WI38 (cell line): ENCODE results near the gene CSF2RB.

ENCODE experiments used
- H3K4me3 ChIP-seq: 2 replicates; pipeline ENCODE4 v1.5.1; 2011; ENCODE audit warnings: low read depth, mild to moderate bottlenecking, control low read depth, low read length
- TF ChIP-seq, protein P1 (sequence below): IDR thresholded peaks from 2 replicates; pipeline ENCODE4 v1.5.1; 2012; ENCODE audit warnings: low read depth, mild to moderate bottlenecking, control low read depth, low read length

Gene CSF2RB

DNA sequence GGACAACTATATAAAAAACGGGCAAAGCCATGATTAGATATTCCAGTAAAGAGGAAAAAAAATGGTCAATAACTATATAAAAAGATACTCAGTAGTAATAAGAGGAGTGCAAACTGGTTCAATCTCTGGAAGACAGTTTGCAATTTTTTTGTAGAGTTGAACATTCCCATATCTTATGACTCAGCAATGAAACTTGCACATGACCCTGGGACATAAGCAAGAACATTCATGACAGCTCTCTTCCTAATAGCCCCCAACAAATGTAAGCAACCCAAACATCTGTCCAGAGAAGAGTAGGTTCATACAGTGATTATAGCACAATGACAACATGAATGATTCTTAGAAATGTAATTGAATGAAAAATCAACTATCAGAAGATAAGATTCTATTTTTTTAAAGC is 21.8 kb upstream of the CSF2RB start:
- no peak overlapping the region for H3K4me3 ChIP-seq

DNA sequence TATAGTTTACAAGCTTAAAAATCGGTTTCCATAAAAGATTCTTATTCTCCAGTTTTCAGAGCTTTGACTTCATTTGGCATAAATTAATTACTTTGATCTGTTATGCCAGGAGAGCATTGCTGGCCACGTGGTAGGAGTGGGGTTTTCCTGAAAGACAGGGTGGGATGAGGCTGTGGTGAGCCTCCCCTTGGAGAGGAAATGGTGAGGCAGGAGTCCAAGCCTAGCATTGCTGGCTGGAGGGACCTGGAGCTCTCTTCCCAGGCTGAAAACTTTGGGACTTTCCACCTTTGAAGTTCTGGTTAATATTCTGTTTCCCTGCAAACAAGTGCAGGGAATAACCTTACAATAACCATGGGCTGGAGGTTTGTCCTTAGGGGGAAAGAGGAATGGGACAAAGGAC is 21.1 kb upstream of the CSF2RB start:
- H3K4me3 ChIP-seq = no peak overlapping the region
- TF ChIP-seq, protein P1, sequence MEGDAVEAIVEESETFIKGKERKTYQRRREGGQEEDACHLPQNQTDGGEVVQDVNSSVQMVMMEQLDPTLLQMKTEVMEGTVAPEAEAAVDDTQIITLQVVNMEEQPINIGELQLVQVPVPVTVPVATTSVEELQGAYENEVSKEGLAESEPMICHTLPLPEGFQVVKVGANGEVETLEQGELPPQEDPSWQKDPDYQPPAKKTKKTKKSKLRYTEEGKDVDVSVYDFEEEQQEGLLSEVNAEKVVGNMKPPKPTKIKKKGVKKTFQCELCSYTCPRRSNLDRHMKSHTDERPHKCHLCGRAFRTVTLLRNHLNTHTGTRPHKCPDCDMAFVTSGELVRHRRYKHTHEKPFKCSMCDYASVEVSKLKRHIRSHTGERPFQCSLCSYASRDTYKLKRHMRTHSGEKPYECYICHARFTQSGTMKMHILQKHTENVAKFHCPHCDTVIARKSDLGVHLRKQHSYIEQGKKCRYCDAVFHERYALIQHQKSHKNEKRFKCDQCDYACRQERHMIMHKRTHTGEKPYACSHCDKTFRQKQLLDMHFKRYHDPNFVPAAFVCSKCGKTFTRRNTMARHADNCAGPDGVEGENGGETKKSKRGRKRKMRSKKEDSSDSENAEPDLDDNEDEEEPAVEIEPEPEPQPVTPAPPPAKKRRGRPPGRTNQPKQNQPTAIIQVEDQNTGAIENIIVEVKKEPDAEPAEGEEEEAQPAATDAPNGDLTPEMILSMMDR = no peak

More for the DNA sequence above, 21.8 kb upstream of the CSF2RB start:
- TF ChIP-seq, protein P1 = no peak

DNA sequence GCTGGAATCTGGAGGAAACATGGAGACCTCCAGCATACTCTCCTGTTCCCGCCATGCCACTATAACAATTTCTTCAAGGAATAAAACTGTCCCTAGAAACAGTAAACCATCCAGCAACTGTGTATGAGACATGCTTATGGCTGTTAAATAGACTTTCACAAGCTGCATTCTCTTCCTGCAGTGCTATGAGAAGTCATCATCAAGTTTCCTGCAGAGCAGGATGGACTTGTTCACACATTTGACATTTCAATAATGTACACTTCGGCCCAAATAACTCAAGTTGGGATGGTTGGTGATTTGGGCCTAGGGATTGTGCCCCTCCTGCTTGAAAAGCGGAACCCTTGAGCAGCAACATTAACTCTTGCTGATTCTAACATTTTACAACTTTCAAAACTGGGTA is 20.2 kb upstream of the CSF2RB start:
- TF ChIP-seq, protein P1 = no peak
- no peak overlapping the region for H3K4me3 ChIP-seq

DNA sequence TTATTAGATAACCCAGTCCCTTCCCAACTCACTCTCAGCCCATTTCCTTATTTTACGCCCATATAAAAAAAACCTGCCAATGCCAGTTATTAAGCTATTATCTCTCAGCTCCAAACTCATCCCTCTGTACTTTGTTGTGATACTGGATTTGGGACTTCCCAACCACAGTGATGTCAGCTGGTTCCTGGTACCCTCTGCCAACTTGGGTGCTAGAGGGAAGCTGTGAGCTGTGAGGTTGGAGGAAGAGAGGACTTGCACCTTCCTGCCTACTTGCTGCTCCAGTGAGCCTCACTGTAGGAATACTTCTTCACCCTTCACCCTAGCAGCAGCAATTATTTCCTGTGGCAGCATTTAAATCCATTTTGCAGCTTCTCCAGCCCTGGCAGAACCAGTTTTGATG is 19.2 kb upstream of the CSF2RB start:
- no peak overlapping the region for H3K4me3 ChIP-seq
- TF ChIP-seq, protein P1 = no peak

DNA sequence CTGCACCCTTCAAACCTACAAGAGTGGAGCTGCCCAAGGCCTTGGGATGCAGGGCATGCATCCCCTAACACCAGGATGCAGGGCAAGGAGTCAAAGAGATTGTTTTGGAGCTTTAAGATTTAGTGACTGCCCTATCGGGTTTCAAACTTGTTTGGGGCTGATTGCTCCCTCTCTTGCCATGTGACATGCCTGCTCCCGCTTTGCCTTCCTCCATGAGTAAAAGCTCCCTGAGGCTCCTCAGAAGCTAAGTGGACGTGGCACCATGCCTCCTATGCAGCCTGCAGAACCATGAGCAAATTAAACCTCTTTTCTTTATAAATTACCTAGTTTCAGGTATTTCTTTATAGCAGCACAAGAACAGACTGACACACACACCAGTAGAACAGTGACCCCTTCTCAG is 15.8 kb upstream of the CSF2RB start:
- TF ChIP-seq, protein P1 = no peak
- H3K4me3 ChIP-seq = no peak overlapping the region

DNA sequence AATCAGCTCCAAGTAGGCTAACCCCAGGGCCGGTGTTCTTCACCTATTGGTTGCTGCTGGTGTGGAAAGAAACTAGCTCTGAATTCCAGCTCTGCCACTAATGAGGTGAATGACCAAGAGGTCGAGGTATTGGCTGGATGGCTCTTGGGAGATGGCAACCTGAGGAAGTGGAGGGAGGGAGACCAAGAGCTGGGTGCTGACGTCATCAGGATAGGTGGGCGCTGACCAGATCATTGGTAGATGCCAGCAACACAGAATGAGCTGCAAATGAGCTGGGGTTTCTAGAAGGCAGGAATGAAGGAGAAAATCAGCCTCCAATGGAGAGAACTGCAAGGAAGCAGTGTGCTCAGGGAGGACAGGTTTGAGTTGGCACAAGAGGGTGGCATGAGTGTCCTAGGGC is 14.7 kb upstream of the CSF2RB start:
- TF ChIP-seq, protein P1 = no peak
- no peak overlapping the region for H3K4me3 ChIP-seq

DNA sequence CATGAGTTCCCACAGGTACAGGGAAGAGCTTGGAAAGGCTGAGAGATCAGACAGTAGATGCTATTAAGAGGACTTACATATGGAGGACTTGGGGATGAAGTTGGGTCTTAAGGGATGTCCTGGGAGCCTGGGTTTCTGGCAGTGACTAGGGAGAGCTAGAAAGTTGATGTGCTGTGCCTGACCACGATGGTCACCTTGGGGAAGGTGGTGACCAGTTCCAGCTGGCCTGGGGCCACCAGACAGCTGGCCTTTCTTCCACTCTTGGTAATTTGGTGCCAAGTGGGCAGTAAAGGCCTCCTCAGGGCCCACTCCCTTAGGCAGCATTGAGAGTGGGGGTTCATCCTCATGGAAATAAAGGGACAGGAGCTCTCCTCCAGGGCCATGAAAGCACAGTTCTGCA is 13.9 kb upstream of the CSF2RB start:
- TF ChIP-seq, protein P1 = no peak

More for the DNA sequence above, 13.9 kb upstream of the CSF2RB start:
- H3K4me3 ChIP-seq = no peak overlapping the region
